HCT116 (cell line): ENCODE data around the gene ELAVL1.

ENCODE experiments used
- JUND ChIP-seq: IDR thresholded peaks from 2 replicates; pipeline ENCODE4 v1.6.1; 2012
- SIN3A ChIP-seq: IDR thresholded peaks from 2 replicates; pipeline ENCODE4 v1.6.1; 2012; ENCODE audit warnings: low read depth
- TF ChIP-seq, protein P1 (sequence below): IDR thresholded peaks from 2 replicates; pipeline ENCODE4 v1.6.1; 2012; ENCODE audit warnings: low read depth
- TF ChIP-seq, protein P2 (sequence below), 3 experiments: fragments of 200-600 bp in 1 of 3; sonication (generic) in 1 of 3; IDR thresholded peaks in 2 of 3; conservative IDR thresholded peaks in 1 of 3; 2 replicates each; pipeline ENCODE4 v1.5.1; 2012 to 2017; ENCODE audit warnings: low read depth in 2 of 3, low read length in 2 of 3, antibody characterized with exemption in 1 of 3, borderline replicate concordance in 1 of 3, control low read depth in 1 of 3, mild to moderate bottlenecking in 1 of 3, mixed read lengths in 1 of 3, mixed run types in 1 of 3, moderate library complexity in 1 of 3; ENCODE audit not compliant: insufficient read depth in 1 of 3

DNA sequence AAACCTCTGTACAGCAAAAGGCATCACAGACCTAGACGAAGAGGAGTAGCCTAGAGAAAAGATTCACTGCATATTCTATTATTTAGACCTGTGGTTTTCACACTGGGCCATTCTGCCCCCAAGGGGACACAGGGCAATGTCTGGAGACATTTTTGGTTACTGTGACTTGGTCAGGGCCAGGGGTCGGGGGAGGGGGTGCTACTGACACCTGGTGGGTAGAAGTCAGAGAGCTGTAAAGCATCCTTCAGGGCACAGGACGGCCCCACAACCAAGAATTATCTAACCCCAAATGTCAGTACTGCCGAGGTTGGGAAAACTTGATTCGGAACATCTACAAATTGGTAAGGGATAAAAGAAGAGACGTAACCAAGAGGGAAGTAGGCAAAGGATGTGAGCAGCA, 11.3 kb downstream of the ELAVL1 start:
- TF ChIP-seq JUND, result no peak
- TF ChIP-seq, protein P1, sequence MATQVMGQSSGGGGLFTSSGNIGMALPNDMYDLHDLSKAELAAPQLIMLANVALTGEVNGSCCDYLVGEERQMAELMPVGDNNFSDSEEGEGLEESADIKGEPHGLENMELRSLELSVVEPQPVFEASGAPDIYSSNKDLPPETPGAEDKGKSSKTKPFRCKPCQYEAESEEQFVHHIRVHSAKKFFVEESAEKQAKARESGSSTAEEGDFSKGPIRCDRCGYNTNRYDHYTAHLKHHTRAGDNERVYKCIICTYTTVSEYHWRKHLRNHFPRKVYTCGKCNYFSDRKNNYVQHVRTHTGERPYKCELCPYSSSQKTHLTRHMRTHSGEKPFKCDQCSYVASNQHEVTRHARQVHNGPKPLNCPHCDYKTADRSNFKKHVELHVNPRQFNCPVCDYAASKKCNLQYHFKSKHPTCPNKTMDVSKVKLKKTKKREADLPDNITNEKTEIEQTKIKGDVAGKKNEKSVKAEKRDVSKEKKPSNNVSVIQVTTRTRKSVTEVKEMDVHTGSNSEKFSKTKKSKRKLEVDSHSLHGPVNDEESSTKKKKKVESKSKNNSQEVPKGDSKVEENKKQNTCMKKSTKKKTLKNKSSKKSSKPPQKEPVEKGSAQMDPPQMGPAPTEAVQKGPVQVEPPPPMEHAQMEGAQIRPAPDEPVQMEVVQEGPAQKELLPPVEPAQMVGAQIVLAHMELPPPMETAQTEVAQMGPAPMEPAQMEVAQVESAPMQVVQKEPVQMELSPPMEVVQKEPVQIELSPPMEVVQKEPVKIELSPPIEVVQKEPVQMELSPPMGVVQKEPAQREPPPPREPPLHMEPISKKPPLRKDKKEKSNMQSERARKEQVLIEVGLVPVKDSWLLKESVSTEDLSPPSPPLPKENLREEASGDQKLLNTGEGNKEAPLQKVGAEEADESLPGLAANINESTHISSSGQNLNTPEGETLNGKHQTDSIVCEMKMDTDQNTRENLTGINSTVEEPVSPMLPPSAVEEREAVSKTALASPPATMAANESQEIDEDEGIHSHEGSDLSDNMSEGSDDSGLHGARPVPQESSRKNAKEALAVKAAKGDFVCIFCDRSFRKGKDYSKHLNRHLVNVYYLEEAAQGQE, result no peak
- TF ChIP-seq SIN3A, result no peak
- TF ChIP-seq, protein P2, sequence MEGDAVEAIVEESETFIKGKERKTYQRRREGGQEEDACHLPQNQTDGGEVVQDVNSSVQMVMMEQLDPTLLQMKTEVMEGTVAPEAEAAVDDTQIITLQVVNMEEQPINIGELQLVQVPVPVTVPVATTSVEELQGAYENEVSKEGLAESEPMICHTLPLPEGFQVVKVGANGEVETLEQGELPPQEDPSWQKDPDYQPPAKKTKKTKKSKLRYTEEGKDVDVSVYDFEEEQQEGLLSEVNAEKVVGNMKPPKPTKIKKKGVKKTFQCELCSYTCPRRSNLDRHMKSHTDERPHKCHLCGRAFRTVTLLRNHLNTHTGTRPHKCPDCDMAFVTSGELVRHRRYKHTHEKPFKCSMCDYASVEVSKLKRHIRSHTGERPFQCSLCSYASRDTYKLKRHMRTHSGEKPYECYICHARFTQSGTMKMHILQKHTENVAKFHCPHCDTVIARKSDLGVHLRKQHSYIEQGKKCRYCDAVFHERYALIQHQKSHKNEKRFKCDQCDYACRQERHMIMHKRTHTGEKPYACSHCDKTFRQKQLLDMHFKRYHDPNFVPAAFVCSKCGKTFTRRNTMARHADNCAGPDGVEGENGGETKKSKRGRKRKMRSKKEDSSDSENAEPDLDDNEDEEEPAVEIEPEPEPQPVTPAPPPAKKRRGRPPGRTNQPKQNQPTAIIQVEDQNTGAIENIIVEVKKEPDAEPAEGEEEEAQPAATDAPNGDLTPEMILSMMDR (IDR thresholded peaks at IDR 0.05 in 2 of 3, conservative IDR thresholded peaks at IDR 0.05 in 1 of 3; ENCODE audit: borderline replicate concordance in 1 of 3, insufficient read depth in 1 of 3, low read depth in 2 of 3, low read length in 2 of 3), result peak in 2 of 3 experiments; percentile 8 to 15; a peak in 1 of 6 replicates
